Vagina (tissue), 2 donors: ENCODE results near the gene PACS1. TPM values are rescaled to one million over a fixed set of nuclear protein-coding genes. Genes with fewer than 3 reads are reported as not detected.

Source experiments
- DNase-seq, 2 donors: peaks; one replicate each; pipeline ENCODE4 v3.0.0-alpha.2; 2017; ENCODE audit errors: extremely low spot score in 2 of 2
- H3K27ac ChIP-seq: fragments of 200-600 bp; sonication (generic); one replicate; pipeline ENCODE4 v1.5.1; 2019
- H3K27me3 ChIP-seq: fragments of 200-600 bp; sonication (generic); one replicate; pipeline ENCODE4 v1.5.1; 2019
- H3K36me3 ChIP-seq, 2 donors: fragments of 200-600 bp; sonication (generic); one replicate each; pipeline ENCODE4 v1.5.1; 2017 to 2019
- H3K4me1 ChIP-seq: fragments of 200-600 bp; sonication (generic); one replicate; pipeline ENCODE4 v1.5.1; 2019
- H3K4me3 ChIP-seq, 2 donors: fragments of 200-600 bp; sonication (generic); 1 replicate in 1 of 2; 2 replicates in 1 of 2; pipeline ENCODE4 v1.5.1; 2016 to 2019
- H3K9me3 ChIP-seq: fragments of 200-600 bp; sonication (generic); one replicate; pipeline ENCODE4 v1.5.1; 2019
- POLR2A ChIP-seq, 2 donors: fragments of 450-650 bp; IDR thresholded peaks; one replicate each; pipeline ENCODE4 v1.6.1; 2017; ENCODE audit warnings: antibody characterized with exemption in 2 of 2, mild to moderate bottlenecking in 2 of 2, moderate library complexity in 2 of 2
- POLR2AphosphoS5 ChIP-seq, 2 donors: sonication (generic); formaldehyde crosslinking; IDR thresholded peaks; one replicate each; pipeline ENCODE4 v1.9.0; 2017; ENCODE audit warnings: antibody characterized with exemption in 2 of 2, mild to moderate bottlenecking in 2 of 2, low read depth in 1 of 2; ENCODE audit not compliant: insufficient read depth in 1 of 2
- intact Hi-C: fragments of 100-400 bp; cut with DNase I; formaldehyde crosslinking; loops from one replicate; pipeline ENCODE4 v1.15.1; 2023
- total RNA-seq: library from RNA; depleted of rRNA; stranded (reverse); fragments of >200 nt; gene quantifications from one replicate; pipeline ENCODE4 v1.2.3, GENCODE V29; 2016
- TF ChIP-seq, protein P1 (sequence below), 3 experiments: fragments of 450-650 bp in 2 of 3; fragments of 200-600 bp in 1 of 3; sonication (generic) in 1 of 3; IDR thresholded peaks; one replicate each; pipeline ENCODE4 v1.5.1; 2017 to 2019; ENCODE audit warnings: antibody characterized with exemption in 3 of 3, mild to moderate bottlenecking in 2 of 3, moderate library complexity in 2 of 3

The PACS1 gene
- total RNA-seq, 1 donor from 2014 or later, result 66.0 TPM

DNA sequence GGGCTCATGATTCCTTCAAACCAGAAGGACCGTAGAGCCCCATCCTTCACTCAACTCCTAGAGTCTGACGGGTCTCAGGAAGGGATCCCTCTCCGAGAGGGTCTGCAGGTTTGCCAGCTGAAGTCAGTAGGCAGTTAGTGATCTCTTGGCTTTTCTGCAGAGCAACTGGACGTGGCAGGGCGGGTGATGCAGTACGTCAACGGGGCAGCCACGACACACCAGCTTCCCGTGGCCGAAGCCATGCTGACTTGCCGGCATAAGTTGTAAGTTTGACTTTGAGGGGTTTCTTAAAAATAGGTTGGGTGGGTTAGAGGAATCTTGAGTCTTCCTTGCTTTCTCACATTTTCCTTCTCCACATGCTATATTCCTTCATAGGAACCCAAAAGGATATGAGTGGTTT is 165.1 kb downstream of the PACS1 start:
- peaks cover 0 to 66% of the 10 kb centered on the region in 2 donors for H3K36me3 ChIP-seq
- H3K27ac ChIP-seq, result no peak overlapping the region
- DNase-seq, result no peak
- TF ChIP-seq POLR2A (IDR thresholded peaks at IDR 0.05) (no peak), POLR2AphosphoS5 (IDR thresholded peaks at IDR 0.05; ENCODE audit: insufficient read depth in 1 of 2, low read depth in 1 of 2) (no peak)
- TF ChIP-seq, protein P1, sequence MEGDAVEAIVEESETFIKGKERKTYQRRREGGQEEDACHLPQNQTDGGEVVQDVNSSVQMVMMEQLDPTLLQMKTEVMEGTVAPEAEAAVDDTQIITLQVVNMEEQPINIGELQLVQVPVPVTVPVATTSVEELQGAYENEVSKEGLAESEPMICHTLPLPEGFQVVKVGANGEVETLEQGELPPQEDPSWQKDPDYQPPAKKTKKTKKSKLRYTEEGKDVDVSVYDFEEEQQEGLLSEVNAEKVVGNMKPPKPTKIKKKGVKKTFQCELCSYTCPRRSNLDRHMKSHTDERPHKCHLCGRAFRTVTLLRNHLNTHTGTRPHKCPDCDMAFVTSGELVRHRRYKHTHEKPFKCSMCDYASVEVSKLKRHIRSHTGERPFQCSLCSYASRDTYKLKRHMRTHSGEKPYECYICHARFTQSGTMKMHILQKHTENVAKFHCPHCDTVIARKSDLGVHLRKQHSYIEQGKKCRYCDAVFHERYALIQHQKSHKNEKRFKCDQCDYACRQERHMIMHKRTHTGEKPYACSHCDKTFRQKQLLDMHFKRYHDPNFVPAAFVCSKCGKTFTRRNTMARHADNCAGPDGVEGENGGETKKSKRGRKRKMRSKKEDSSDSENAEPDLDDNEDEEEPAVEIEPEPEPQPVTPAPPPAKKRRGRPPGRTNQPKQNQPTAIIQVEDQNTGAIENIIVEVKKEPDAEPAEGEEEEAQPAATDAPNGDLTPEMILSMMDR (IDR thresholded peaks at IDR 0.05), result no peak
- no peak overlapping the region for H3K4me3 ChIP-seq
- H3K9me3 ChIP-seq, result no peaks in the 10 kb centered on the region
- no peaks in the 10 kb centered on the region for H3K4me1 ChIP-seq
- no peaks in the 10 kb centered on the region for H3K27me3 ChIP-seq
- intact Hi-C loops, result no loop called here

DNA sequence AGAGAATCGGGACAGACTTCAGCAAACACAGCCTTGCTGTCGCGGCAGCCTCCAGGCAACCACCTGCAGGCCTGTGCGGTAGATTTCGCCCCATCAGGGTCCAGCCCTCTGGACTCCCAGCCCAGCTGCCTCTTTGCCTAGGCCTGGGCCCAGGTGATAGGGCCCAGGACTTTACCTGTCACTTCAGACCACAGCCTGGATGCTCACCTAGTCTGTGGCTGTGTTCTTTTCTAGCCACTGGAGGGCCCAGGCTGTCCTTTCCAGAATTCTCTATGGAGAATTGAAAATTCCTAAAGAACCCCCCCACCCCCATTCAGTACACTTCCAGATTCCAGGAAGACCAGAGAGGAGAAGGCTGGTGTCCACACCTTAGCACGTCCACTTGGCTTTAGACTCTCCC is 167.8 kb downstream of the PACS1 start:
- H3K27me3 ChIP-seq, result no peaks in the 10 kb centered on the region
- intact Hi-C loops, result no loop called here
- H3K4me3 ChIP-seq, result no peak overlapping the region
- no peaks in the 10 kb centered on the region for H3K4me1 ChIP-seq
- DNase-seq, result no peak
- TF ChIP-seq POLR2AphosphoS5 (IDR thresholded peaks at IDR 0.05; ENCODE audit: insufficient read depth in 1 of 2, low read depth in 1 of 2) (no peak), POLR2A (IDR thresholded peaks at IDR 0.05) (no peak)
- TF ChIP-seq, protein P1 (IDR thresholded peaks at IDR 0.05), result no peak
- H3K36me3 ChIP-seq, result peaks cover 0 to 59% of the 10 kb centered on the region in 2 donors
- no peak overlapping the region for H3K27ac ChIP-seq
- no peaks in the 10 kb centered on the region for H3K9me3 ChIP-seq

DNA sequence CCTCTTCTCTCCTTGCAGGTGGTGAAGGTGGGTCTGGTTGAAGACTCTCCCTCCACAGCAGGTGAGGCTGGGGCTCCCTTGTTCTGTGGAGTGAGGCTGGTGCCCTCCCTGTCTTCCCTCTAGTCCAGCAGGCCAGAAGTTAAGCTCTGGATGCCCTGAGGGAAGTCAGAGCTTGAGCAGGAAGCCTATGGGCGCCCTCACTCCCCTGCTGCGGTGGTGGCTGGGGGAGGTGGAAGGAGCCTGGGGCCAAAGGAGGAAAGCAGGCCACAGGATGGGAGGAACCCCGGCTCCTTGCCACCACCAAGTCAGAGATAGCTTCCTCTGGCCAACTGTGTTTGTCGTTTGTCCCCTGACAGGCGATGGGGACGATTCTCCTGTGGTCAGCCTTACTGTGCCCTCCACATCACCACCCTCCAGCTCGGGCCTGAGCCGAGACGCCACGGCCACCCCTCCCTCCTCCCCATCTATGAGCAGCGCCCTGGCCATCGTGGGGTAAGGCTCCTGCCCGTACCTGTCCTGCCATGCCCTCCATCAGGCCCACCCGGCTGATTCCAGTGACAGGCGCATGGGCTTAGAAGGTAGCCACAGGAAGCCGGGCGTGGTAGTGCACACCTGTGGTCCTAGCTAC is 168.8 kb downstream of the PACS1 start:
- H3K9me3 ChIP-seq, result no peaks in the 10 kb centered on the region
- intact Hi-C loops, result no loop called here
- DNase-seq, result no peak
- no peaks in the 10 kb centered on the region for H3K27me3 ChIP-seq
- peaks cover 0 to 53% of the 10 kb centered on the region in 2 donors for H3K36me3 ChIP-seq
- TF ChIP-seq, protein P1 (IDR thresholded peaks at IDR 0.05), result no peak
- H3K4me1 ChIP-seq, result no peaks in the 10 kb centered on the region
- no peak overlapping the region for H3K27ac ChIP-seq
- no peak overlapping the region for H3K4me3 ChIP-seq

DNA sequence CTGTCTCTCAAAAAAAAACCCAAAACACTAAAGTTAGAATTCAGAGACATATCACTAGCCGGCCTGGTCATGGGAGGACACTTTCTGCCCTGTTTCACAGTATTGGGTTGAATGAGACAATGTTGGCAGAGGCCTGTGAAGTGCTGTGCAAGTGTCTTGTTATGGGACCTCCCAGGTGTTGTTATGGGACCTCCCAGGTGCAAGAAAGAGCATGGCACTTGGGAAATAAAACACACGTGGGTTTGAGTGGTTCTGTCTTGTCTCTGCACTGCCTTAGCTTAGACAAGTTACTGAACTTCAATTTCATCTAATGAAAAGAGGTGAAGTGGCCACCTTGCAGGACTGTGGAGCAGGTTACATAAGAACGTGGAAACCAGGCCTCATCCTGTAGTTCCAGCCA is 169.4 kb downstream of the PACS1 start:
- intact Hi-C loops, result no loop called here
- no peak for DNase-seq
- H3K4me3 ChIP-seq, result no peak overlapping the region
- no peaks in the 10 kb centered on the region for H3K9me3 ChIP-seq
- H3K27ac ChIP-seq, result no peak overlapping the region
- peaks cover 0 to 47% of the 10 kb centered on the region in 2 donors for H3K36me3 ChIP-seq
- no peaks in the 10 kb centered on the region for H3K4me1 ChIP-seq
- no peaks in the 10 kb centered on the region for H3K27me3 ChIP-seq
- TF ChIP-seq POLR2AphosphoS5 (IDR thresholded peaks at IDR 0.05; ENCODE audit: insufficient read depth in 1 of 2, low read depth in 1 of 2) (no peak), POLR2A (IDR thresholded peaks at IDR 0.05) (no peak)
- TF ChIP-seq, protein P1 (IDR thresholded peaks at IDR 0.05), result no peak

DNA sequence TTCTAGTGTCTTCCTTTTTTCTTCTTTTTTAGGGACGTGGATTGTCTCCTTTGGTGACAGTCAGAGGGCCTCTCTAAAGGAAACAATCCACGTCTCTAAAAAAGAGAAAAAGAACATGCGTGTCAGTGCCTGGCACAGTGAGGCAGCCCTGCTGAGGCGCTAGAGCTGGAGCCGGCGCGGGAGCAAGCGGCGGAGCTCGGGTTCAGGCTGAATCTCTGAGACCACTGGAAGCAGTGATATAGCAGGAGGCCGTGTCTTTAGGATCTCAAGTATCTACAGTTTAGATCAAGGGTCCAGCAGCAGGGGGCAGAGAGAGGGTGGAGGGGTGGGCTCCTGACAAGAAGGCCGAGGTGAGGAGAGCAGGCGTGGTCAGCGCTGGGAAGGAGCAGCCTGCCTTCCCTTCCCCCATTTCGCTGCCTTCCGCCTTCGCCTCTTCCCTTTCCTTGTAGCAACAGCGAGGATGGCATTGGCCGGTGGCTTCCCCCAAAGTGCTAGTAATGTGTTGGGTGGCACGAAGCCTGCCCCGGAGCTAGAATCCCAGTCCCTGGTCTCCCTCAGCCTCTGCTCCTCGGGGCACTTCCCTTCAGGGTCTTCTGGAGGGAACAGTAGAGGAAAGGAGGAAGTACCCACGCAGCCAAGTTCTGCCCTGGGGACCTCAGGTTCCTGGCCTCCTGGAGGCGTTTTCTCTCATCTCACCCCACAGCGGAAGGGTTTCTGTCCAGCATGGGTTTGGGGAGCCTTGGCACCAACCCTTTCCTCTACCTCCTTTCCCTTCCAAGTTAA is 170.1 kb downstream of the PACS1 start:
- Histone ChIP-seq H3K4me3 (no peak overlapping the region), H3K36me3 (peaks cover 0 to 41% of the 10 kb centered on the region in 2 donors)
- DNase-seq, result no peak

More for the DNA sequence above, 170.1 kb downstream of the PACS1 start:
- H3K27ac ChIP-seq, result no peak overlapping the region
- no peaks in the 10 kb centered on the region for H3K27me3 ChIP-seq
- no peaks in the 10 kb centered on the region for H3K4me1 ChIP-seq
- intact Hi-C loops, result no loop called here
- no peaks in the 10 kb centered on the region for H3K9me3 ChIP-seq
- no peak for TF ChIP-seq POLR2AphosphoS5 (IDR thresholded peaks at IDR 0.05; ENCODE audit: insufficient read depth in 1 of 2, low read depth in 1 of 2)
- no peak for TF ChIP-seq POLR2A (IDR thresholded peaks at IDR 0.05)
- TF ChIP-seq, protein P1 (IDR thresholded peaks at IDR 0.05), result no peak
